ENCODE measurements around the gene CASK.
"Not testable (repeated sequence)": the region's sequence is repeated elsewhere in the genome, so short reads cannot be mapped to it uniquely, and the experiment has no call there.

The CASK gene

GRCh38 chrX:41616935-41617334 lies 306.4 kb downstream of the CASK start:
- DNase-seq = no peak

GRCh38 chrX:41616255-41616654 lies 307.1 kb downstream of the CASK start:
- DNase-seq = no peak

GRCh38 chrX:41608244-41608643 lies 315.1 kb downstream of the CASK start:
- no peak for DNase-seq

GRCh38 chrX:41607264-41607832 lies 316.0 kb downstream of the CASK start:
- no peak for DNase-seq

GRCh38 chrX:41606057-41606456 lies 317.3 kb downstream of the CASK start:
- not testable (repeated sequence) for DNase-seq

GRCh38 chrX:41604766-41605543 lies 318.4 kb downstream of the CASK start:
- no peak for DNase-seq

GRCh38 chrX:41604177-41604576 lies 319.2 kb downstream of the CASK start:
- no peak for DNase-seq

- no peak for DNase-seq
These were observed 319.8 kb downstream of the CASK start for GRCh38 chrX:41603596-41603995.

GRCh38 chrX:41602816-41603345 lies 320.5 kb downstream of the CASK start:
- DNase-seq = no peak

GRCh38 chrX:41600291-41600690 lies 323.1 kb downstream of the CASK start:
- DNase-seq = no peak

GRCh38 chrX:41599507-41599906 lies 323.8 kb downstream of the CASK start:
- no peak for DNase-seq

- no peak for DNase-seq
These were observed 326.8 kb downstream of the CASK start for GRCh38 chrX:41596596-41596995.

- DNase-seq = no peak
These were observed 328.7 kb downstream of the CASK start for GRCh38 chrX:41594634-41595033.

- no peak for DNase-seq
These were observed 331.4 kb downstream of the CASK start for GRCh38 chrX:41591906-41592305.

GRCh38 chrX:41590641-41591040 lies 332.7 kb downstream of the CASK start:
- no peak for DNase-seq

GRCh38 chrX:41589634-41590270 lies 333.6 kb downstream of the CASK start:
- no peak for DNase-seq

- DNase-seq = no peak
These were observed 335.1 kb downstream of the CASK start for GRCh38 chrX:41588271-41588670.

GRCh38 chrX:41580423-41581064 lies 342.8 kb downstream of the CASK start:
- no peak for DNase-seq

- no peak for DNase-seq
These were observed 359.5 kb downstream of the CASK start for GRCh38 chrX:41563876-41564275.

- DNase-seq = no peak
These were observed 362.3 kb downstream of the CASK start for GRCh38 chrX:41561045-41561444.

GRCh38 chrX:41559235-41560052 lies 363.9 kb downstream of the CASK start:
- no peak for DNase-seq

- DNase-seq = peak; percentile 17
These were observed 364.8 kb downstream of the CASK start for GRCh38 chrX:41558531-41558930.

- DNase-seq = no peak
These were observed 366.4 kb downstream of the CASK start for GRCh38 chrX:41556958-41557357.

All from midbrain (tissue), 1 donor.